Fibroblast of lung (primary cell): ENCODE measurements around the gene ARFGAP1.

ENCODE experiments used
- EZH2 ChIP-seq: IDR thresholded peaks from 2 replicates; pipeline ENCODE4 v1.5.1; 2012; ENCODE audit warnings: low read length, control low read depth, mild to moderate bottlenecking; ENCODE audit errors: missing control alignments
- TF ChIP-seq, protein P1 (sequence below), 2 donors: IDR thresholded peaks in 1 of 2; conservative IDR thresholded peaks in 1 of 2; 1 replicate in 1 of 2; 2 replicates in 1 of 2; pipeline ENCODE4 v1.5.1; 2011 to 2012; ENCODE audit warnings: low read length in 2 of 2, control low read depth in 1 of 2, inconsistent platforms in 1 of 2, low read depth in 1 of 2, mild to moderate bottlenecking in 1 of 2

DNA sequence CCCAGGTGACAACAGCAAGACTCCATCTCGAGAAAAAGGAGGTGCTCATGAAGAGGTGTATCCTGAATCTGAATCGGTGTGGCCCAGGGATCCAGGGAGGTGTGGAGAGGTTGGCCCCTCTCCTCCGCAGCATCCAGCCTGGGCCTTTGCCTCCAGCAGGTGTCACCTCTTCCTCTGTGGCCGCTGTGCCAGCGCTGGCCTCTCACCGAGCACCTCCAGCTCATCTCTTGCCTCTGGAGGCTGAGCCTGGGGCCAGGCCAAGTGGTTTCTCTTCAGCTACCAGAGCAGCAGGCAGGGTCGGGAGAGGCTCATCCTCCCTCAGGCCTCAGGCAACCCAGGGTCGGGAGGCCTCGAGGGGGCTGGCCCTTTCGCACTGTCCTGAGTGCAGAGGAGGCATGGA lies 19.2 kb downstream of the ARFGAP1 start:
- TF ChIP-seq EZH2 = no peak
- TF ChIP-seq, protein P1, sequence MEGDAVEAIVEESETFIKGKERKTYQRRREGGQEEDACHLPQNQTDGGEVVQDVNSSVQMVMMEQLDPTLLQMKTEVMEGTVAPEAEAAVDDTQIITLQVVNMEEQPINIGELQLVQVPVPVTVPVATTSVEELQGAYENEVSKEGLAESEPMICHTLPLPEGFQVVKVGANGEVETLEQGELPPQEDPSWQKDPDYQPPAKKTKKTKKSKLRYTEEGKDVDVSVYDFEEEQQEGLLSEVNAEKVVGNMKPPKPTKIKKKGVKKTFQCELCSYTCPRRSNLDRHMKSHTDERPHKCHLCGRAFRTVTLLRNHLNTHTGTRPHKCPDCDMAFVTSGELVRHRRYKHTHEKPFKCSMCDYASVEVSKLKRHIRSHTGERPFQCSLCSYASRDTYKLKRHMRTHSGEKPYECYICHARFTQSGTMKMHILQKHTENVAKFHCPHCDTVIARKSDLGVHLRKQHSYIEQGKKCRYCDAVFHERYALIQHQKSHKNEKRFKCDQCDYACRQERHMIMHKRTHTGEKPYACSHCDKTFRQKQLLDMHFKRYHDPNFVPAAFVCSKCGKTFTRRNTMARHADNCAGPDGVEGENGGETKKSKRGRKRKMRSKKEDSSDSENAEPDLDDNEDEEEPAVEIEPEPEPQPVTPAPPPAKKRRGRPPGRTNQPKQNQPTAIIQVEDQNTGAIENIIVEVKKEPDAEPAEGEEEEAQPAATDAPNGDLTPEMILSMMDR (conservative IDR thresholded peaks at IDR 0.05 in 1 of 2, IDR thresholded peaks at IDR 0.05 in 1 of 2; ENCODE audit: low read depth in 1 of 2, low read length in 2 of 2) = no peak
